22Rv1 (cell line): ENCODE measurements around the gene MXI1.
"Not testable (repeated sequence)": the region's sequence is repeated elsewhere in the genome, so short reads cannot be mapped to it uniquely, and the experiment has no call there.

ENCODE experiments used
- H3K27ac ChIP-seq: fragments of 450-650 bp; 2 replicates; pipeline ENCODE4 v1.5.1; 2017
- CTCF ChIP-seq: fragments of 450-650 bp; IDR thresholded peaks from 2 replicates; pipeline ENCODE4 v1.5.1; 2017; ENCODE audit warnings: mild to moderate bottlenecking
- ZFX ChIP-seq: fragments of 450-650 bp; IDR thresholded peaks from 2 replicates; pipeline ENCODE4 v1.6.1; 2017; ENCODE audit warnings: antibody characterized with exemption, borderline replicate concordance

MXI1 gene

GRCh38 chr10:110324805-110325280 lies 117.4 kb downstream of the MXI1 start:
- no peak overlapping the region for H3K27ac ChIP-seq
- no peak for TF ChIP-seq CTCF
- no peak for TF ChIP-seq ZFX

GRCh38 chr10:110326351-110327032 lies 119.1 kb downstream of the MXI1 start:
- no peak overlapping the region for H3K27ac ChIP-seq
- TF ChIP-seq ZFX (no peak), CTCF (no peak)

GRCh38 chr10:110327262-110327914 lies 120.0 kb downstream of the MXI1 start:
- TF ChIP-seq CTCF (no peak), ZFX (no peak)
- no peak overlapping the region for H3K27ac ChIP-seq

GRCh38 chr10:110330675-110331074 lies 123.3 kb downstream of the MXI1 start:
- H3K27ac ChIP-seq = no peak overlapping the region
- TF ChIP-seq CTCF = no peak
- TF ChIP-seq ZFX = no peak

GRCh38 chr10:110331226-110331795 lies 123.9 kb downstream of the MXI1 start:
- not testable (repeated sequence) for H3K27ac ChIP-seq

- H3K27ac ChIP-seq = no peak overlapping the region
- TF ChIP-seq ZFX (no peak), CTCF (no peak)
Measured at GRCh38 chr10:110334061-110334656, 126.8 kb downstream of the MXI1 start.

GRCh38 chr10:110335314-110336064 lies 128.1 kb downstream of the MXI1 start:
- no peak for TF ChIP-seq CTCF
- no peak overlapping the region for H3K27ac ChIP-seq
